HUDEP-2 (cell line): ENCODE results near the gene SLCO3A1.

Source experiments
- DNase-seq, 76 experiments: peaks; one replicate each; lab custom pipeline; 2025; ENCODE audit not compliant: unreplicated experiment in 76 of 76; lab: John Stamatoyannopoulos, UW

The SLCO3A1 gene

DNA sequence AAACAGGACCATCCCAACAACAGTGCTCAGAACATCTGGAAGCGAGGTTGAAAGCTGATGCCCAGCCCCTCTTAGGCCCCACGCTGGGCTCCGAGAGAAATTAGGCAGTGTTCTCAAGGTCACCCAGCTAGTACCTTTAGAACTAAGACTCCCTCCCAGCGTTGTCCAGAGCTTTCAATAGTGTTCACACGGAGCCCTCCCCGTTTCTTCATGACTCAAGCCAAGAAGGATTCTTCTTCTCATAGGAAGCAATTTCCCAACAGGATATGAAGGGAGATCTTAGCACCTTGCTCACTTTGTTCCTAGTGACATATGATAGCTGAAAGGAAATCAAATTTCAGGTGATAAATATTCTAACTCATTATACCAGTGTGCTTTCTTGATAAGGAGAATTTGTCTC, 296.0 kb downstream of the SLCO3A1 start:
- DNase-seq = no peak

DNA sequence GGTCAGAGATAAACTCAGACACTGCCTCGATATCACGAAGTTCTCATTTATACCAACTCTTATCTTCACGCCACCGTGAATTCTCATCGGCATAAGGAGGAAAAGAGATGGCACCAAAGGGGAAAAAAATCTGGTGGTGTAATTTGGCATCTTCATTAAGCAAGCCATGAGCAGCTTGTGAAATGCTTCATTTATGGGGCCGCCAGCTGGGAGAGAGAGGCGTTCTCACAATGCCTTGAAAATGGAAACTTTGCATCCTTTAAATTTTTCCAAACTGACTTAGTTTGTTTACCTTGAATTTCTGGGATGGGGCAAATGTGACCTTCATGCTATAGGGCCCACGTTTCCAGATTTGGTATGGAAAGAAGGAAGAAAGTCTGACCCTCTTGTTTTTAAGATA, 297.7 kb downstream of the SLCO3A1 start:
- DNase-seq = no peak

DNA sequence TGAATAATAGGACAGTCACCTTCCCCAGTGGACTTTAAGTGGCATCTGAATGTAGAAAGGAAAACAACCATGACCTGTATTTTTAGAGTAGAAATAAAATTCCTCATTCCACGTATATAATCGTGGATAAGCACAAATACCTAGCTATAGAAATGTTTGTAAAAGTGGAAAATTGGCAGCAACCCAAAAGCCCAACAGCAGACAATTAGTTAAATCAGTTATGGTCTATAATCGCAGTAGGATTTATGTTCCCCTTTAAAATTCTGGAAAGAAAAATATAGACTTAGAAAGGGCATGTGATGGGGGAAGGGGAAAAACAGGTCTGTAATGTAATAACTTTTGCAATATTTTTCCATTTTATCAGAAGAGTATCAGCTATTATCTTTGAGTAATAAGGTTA, 298.2 kb downstream of the SLCO3A1 start:
- DNase-seq = no peak

DNA sequence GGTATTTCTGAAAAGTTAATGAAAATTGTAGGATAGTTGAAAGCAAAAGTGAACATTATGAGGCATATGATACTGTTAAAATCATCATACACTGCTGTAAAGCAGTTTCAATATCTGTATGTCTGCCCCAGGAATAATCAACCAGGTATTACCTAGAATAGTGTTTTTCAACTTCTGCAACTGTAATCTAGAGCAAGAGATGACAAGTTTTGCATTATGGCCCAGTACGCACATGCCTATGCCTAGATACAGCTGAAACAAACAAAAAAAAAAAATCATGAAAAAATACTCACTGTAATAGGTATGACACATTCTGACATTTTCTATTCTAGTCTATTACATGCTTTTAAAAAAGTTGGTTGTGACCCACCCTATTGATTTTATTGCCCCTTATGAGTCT, 299.5 kb downstream of the SLCO3A1 start:
- no peak for DNase-seq

DNA sequence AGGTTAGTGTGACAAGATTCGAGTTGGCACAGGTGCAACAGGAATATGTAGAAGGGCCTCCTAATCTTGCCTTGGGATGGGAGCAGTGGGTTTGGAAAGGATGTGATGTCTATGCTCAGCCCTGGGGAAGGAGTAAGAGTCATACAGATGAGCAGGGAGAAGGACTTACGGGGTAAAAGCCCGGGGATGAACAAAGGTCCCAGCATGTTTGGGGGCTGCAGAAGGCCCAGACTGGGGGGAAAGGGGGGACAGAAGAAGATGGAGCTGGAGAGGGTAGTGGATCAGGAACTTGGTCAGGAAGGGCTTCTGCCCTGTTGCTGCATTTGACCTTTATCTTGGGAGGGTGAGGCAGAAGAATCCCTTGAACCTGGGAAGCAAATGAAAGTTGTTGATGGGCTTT, 300.1 kb downstream of the SLCO3A1 start:
- no peak for DNase-seq

DNA sequence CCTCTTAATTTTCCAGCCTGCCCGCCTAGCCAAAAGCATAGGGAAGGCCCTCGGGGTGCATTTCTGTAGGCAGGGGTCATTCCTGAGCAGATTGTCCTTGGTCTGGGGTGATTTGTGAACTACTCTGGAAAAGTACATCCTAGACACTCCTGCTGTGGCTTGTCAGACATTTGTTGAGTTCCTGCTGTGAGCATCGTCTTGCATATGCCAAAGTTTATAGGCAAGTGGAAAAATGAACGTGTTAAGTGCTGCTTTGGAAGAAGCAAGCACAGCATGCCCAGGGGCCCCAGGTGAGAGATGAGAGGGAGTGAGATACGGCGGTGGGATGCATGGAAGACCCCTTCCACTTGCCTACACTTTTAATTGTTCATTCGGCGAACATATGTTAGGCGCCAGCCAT, 302.4 kb downstream of the SLCO3A1 start:
- DNase-seq = no peak

DNA sequence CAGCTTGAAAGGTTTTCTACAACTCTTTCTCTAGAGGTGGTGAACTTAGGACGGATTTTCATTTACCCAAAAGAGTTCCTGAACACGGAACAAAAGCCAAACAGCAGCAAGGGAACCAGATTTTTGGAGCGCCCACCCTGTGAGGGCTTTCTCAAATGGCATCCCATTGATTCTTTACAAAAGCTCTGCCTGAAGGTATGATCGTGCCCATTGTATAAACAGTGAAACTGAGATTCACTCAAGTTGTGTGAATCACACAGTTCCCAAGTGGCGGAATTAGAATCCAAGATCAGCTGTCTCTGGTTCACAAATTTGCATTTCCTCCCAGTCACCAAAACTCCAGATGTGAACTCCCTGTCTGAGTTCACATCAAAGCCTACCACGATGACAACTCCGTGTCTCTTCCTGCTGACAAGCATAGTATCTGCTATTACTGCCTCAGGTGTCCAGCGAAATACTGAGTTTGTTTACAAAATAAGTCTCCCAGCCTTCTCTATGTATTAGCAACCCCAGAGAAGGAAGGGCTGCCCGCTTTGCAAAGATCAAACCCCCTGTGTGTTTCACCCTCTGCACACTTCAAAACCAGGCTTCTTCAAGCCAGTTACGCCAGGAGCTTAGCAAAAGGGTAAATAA, 304.3 kb downstream of the SLCO3A1 start:
- no peak for DNase-seq

DNA sequence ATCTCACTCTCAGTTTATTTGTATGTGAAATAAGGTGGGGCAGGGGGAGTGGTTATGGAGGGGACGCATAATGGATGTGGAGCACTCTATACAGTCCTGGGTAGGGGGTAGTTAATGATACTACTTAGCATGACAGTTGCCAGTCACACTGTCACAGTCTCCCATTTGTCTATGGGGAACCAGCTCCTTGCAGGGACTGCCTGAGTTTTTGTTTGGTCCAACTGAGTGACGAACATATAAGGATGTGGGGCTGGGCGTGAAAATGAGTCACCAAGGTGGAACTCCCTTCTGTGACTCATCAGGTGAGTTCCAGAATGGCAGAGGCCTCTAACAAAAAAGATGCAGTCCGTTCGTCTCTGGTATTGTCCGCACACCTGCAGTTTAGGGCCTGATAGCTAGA, 304.9 kb downstream of the SLCO3A1 start:
- no peak for DNase-seq

DNA sequence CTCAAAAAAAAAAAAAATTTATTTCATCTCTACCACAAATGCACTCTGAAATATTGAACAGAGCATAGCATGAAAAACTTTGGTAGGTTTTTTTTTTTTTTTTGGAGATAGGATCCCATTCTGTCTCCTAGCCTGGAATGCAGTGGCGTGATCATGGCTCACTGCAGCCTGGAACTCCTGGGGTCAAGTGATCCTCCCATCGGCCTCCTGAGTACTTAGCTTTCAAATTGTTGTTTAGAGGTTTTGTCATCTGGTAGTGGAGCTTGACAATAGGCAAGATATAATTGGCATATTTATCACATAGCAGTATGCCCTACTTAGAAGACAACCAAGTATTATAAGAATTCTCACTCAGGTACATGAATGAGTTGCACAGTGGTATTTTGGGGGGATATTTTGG, 306.0 kb downstream of the SLCO3A1 start:
- DNase-seq = no peak

DNA sequence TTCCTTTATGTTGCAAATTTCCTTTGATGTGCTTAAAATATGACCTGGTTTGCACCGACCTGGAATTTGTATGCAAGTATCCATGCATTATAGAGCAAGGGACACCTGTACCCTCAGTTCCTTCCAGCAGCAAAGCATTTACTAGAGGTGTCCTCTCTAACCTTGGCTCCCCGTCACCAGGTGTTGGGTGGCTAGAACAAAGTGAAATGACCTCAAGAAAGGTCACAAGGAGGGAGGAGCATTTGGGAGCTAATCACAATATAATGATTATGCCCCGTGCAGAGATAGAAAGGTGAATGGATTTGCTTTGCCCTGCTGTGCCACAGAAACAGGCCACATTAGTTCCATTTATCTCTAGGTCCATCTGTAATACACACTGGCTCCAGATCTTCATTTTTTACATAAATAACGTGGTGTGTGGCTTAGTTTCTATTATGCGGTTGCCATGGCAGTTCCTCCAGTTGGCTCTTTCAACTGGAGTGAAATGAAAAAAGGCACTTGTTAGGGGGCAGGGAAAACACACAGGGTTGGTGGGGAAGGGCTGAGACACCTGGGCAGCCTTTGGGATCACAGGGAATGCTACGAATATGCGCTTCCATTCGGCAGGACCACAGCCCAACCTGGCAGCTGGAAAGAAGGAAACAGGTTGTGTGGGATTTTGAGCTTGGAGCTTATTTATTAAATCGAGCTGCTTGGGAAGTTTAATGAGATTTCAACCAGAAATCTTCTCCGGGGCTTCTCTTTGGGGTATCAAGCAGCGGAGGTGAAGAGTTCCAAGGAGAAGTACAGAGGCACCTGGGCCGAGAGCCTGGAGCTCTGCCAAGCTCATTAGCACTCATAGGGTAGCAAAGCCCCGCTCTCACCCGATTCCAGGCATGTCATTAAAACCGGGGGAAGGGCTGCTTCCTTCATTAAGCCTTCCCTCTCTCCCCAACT, 306.7 kb downstream of the SLCO3A1 start:
- no peak for DNase-seq

DNA sequence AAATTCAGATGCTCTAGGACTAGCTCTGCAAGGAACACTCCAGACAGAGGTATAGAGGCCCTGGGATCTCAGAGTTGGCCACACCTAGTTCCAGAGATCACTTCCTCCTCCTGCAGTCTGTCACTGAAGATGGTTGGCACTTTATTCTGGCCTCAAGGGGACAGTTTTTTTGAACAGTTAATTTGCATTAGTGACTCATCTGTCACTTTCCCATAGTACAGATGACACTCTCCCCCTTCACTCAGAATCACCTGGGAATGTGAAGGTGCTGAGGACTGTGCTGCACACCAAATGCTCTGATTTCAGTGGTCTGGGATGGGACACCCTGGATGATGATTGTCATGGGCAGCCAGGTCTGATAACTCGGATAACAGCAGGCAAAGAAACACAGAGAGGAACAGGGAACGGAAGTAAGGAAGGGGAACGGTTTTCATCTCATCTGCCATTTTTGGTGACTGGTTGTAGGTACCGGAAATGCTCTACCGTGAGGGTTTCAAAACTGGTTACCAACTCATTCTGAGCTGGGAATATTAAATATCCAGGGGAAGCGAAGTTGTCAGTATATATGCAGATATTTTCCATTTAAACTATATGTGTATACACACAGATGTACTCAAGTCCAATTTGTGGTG, 307.6 kb downstream of the SLCO3A1 start:
- DNase-seq = no peak

DNA sequence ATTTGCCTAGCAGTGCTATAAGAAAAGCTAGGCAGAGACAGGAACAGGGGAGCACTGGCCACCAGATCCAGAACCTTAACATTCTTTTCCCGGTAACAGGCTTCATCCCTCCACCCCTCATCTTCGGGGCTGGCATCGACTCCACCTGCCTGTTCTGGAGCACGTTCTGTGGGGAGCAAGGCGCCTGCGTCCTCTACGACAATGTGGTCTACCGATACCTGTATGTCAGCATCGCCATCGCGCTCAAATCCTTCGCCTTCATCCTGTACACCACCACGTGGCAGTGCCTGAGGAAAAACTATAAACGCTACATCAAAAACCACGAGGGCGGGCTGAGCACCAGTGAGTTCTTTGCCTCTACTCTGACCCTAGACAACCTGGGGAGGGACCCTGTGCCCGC, 309.1 kb downstream of the SLCO3A1 start:
- no peak for DNase-seq

DNA sequence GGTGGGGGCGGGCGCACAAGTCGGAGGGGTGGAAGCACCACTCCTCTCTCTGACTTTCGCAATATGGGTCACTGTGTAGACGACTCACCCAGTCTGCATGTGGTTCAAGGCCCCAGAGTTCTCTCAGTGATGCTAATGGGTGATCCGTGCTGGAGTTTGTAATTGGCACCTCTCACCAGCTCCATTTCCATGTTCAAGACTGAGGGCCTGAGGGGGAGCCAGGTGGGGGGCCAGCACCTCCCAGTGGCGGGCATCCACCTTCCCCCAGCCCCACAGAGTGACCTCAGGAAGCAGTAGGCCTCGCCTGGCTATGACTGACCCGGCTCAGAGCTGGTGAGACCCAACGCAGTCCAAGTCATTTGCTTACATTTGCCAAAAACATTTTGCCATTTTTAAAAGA, 310.1 kb downstream of the SLCO3A1 start:
- DNase-seq = no peak

DNA sequence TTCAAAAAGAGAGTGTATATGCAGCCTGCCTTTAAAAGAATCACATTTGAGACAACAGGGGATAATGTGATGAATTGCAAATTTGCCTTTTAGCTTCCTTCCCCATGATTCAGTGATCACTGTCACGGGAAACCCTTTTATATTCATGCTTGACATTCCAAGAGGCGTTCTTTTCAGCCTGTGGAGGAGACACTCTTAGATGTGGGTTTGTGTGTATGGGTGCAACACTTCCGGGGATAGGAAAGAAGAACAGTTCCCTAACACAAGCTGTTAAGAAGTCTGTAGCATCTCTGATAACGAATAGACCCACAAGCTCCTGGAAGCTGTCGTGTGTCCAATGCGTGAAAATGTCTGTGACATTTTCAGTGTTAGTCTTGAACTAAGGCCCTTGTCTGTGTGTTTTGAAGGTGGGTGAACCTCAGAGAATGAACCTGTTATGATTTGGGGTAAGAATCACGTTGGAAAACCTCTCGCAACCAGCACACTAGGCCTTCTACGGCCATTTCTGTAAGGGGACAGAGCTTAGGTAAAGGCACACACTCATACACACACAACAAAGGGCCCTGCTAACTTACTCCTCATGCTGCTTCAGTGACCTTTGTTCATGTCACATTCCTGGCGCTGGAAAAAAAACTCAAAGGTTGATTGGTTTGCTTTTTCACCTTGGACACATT, 311.0 kb downstream of the SLCO3A1 start:
- no peak for DNase-seq

DNA sequence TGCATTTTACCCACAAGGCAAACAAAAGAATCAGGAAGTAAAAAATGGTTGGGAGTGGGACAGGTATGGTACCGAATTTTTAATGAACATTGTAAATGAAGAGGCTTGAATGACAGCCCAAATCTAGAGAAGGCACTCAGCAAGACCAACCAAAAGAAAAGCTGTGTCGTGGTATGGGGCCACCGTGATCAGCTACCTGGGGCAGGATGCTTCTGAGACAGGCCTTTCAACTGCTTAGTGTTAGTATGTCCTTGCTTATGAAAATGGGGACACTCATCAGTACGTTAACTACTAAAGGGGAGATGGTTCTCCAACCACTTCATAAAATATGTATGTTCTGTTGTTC, 311.5 kb downstream of the SLCO3A1 start:
- DNase-seq = no peak

DNA sequence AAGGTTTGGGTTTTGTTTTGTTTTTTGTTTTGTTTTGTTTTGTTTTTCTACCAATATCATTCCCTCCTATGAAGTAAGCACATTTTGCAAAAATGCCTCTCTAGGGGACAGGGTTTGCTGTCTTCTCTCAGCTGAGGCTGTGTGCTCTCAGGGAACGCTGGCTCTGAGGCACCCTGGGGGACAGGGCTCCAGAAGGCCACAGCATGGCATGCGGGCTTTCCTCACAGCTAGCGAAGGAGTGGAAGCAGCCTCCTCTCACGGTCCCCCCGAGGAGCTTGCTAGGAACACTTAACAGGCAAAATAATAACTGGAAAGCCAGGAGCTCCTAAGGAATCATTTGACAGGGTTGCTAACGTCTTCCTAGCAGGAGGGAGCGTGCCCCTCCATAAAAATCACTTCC, 312.5 kb downstream of the SLCO3A1 start:
- DNase-seq = no peak

DNA sequence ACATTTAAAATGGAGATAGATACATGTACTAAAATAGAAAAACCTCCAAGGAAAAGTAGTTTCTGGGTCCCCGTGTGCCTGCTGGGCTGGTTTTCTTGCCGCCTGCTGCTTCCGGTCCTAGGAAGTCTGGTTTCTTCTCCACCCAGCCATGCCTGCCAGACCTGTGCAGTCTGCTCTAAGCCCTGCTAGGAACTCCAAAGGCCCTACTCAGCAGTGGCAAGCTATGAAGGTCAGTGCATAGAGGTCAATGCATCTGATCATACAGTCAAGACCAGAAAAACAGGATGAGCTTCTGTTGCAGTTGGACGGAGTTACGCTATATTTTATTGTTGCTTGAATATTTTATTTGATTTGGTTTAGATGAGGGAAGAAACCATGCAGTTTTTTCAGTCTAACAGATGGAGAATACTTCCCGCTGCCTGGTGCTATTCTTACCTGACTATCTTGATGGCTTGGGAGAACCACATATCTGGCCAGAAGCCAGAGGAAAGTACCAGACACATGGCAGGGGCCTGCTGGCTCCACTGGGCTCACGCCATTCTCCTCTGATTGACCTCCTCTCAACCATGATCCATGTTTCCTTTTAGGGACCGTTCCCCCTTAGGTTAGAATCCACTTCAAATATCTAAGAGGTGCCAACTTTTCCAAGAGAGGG, 313.4 kb downstream of the SLCO3A1 start:
- DNase-seq = no peak

DNA sequence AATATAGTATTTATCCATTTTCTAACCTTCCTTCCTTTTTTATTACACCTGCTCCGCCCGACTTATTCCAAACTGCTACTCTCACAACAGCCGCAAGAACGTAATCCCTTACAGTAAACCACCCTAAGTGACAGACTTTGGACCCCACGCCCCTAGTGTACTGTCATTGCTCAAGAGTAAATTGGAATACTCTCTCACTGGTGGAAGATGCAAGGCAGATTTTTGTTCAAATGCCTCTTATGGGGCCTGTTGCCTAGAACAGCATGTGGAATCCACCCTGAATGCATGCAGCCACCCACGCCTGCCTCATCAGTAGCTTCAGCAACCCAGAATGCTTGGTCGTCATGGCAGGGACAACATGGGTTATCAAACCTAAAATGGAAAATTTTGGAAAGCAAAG, 313.9 kb downstream of the SLCO3A1 start:
- no peak for DNase-seq

DNA sequence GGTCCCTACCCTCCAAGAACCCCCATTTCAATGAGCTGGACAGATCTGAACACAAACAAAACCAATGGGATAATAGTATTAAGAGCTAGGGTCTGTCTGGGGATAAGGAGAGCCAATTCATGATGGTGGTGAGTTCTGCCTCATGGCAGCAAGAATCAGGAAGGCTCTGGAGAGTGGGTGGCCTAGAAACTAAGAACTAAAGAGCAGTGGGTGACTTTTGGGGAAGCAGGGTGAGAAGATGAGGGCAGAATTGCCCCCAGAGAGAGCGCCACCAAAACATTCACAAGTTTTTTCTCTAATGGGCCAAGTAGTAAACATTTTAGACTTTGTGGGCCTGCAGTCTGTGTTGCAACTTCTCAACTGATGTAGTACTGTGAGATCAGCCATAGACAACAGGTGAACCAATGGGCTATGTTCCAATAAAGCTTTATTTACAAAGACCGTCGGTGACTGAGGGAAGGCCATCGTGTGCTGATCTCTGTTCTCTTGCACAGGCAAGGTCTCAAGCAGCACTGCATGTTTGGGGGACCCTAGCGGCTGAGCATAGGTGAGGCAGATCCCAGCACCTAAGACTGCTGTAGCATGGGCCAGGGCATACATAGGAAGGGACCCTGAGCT, 314.7 kb downstream of the SLCO3A1 start:
- DNase-seq = no peak

DNA sequence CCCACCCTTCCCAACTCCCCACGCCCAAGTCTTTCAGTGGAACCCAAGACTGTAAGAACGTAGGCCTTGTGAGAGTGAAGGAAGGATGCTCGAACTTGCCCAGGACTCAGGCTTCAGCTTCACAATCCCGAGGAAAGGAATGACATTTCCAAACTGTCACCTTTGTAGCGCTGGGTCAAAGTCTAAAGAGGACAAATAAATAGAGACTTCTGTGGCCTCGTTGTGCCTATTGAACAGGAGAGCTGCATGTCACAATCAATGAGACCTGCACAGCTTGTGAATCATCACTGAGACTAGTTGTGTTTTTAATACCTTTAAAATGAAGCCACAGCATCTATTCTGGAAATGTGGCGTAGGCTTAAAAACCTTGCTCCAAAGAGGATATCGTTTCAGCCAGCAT, 317.4 kb downstream of the SLCO3A1 start:
- DNase-seq = no peak
